ENCODE measurements around the gene ADGRG6.
"Not testable (repeated sequence)": the region's sequence is repeated elsewhere in the genome, so short reads cannot be mapped to it uniquely, and the experiment has no call there.

The ADGRG6 gene

GRCh38 chr6:142446576-142446975 is 144.8 kb downstream of the ADGRG6 start:
- H3K4me2 ChIP-seq = no peak overlapping the region
- no peak for TF ChIP-seq Cebpa-rat (IDR thresholded peaks at IDR 0.05)
- H3K9me3 ChIP-seq (replicated peaks in 1 of 11) = peaks cover 0 to 8% (median 0%) of the 10 kb centered on the region in 11 experiments; a peak in 2 of 22 replicates
- no peaks in the 10 kb centered on the region for H4K20me1 ChIP-seq
- no peaks in the 10 kb centered on the region for H3K27me3 ChIP-seq
- no peak overlapping the region for H3K9ac ChIP-seq
- no peak overlapping the region for H3K4me3 ChIP-seq
- H3K36me3 ChIP-seq = no peaks in the 10 kb centered on the region
- no peak overlapping the region for H3K27ac ChIP-seq
- H3K4me1 ChIP-seq = no peaks in the 10 kb centered on the region

- no peaks in the 10 kb centered on the region for H3K27me3 ChIP-seq
- no peaks in the 10 kb centered on the region for H3K36me3 ChIP-seq
- no peaks in the 10 kb centered on the region for H4K20me1 ChIP-seq
- no peak overlapping the region for H3K4me2 ChIP-seq
- peaks cover 0 to 8% (median 0%) of the 10 kb centered on the region in 11 experiments; a peak in 2 of 22 replicates for H3K9me3 ChIP-seq (replicated peaks in 1 of 11)
- no peak overlapping the region for H3K27ac ChIP-seq
- no peak overlapping the region for H3K9ac ChIP-seq
- no peak overlapping the region for H3K4me3 ChIP-seq
- H3K4me1 ChIP-seq = no peaks in the 10 kb centered on the region
- no peak for TF ChIP-seq Cebpa-rat (IDR thresholded peaks at IDR 0.05)
Measured at GRCh38 chr6:142448091-142448729, 146.4 kb downstream of the ADGRG6 start.

GRCh38 chr6:142450856-142451255 is 149.0 kb downstream of the ADGRG6 start:
- H3K4me3 ChIP-seq; H3K27me3 ChIP-seq; H3K4me1 ChIP-seq; H3K9me3 ChIP-seq (replicated peaks in 1 of 11); H3K36me3 ChIP-seq; H3K27ac ChIP-seq; H4K20me1 ChIP-seq; H3K4me2 ChIP-seq; H3K9ac ChIP-seq: not testable (repeated sequence)

GRCh38 chr6:142452993-142453392 is 151.2 kb downstream of the ADGRG6 start:
- Histone ChIP-seq H3K4me3 (no peak overlapping the region), H3K4me2 (no peak overlapping the region), H3K4me1 (no peaks in the 10 kb centered on the region), H3K27me3 (no peaks in the 10 kb centered on the region), H3K9ac (no peak overlapping the region), H3K9me3 (replicated peaks in 1 of 11) (peaks cover 0 to 8% (median 0%) of the 10 kb centered on the region in 11 experiments; a peak in 2 of 22 replicates), H4K20me1 (no peaks in the 10 kb centered on the region), H3K36me3 (no peaks in the 10 kb centered on the region), H3K27ac (no peak overlapping the region)
- TF ChIP-seq Cebpa-rat (IDR thresholded peaks at IDR 0.05) = no peak

GRCh38 chr6:142454196-142454595 is 152.4 kb downstream of the ADGRG6 start:
- H3K4me3 ChIP-seq; H3K4me2 ChIP-seq; H3K27me3 ChIP-seq; H3K4me1 ChIP-seq; H3K27ac ChIP-seq; H3K9me3 ChIP-seq (replicated peaks in 1 of 11); H3K36me3 ChIP-seq; H4K20me1 ChIP-seq; H3K9ac ChIP-seq: not testable (repeated sequence)

- H3K36me3 ChIP-seq; H3K9me3 ChIP-seq (replicated peaks in 1 of 11): not testable (repeated sequence)
Measured at GRCh38 chr6:142454848-142455247, 153.0 kb downstream of the ADGRG6 start.

GRCh38 chr6:142455957-142456589 is 154.3 kb downstream of the ADGRG6 start:
- Histone ChIP-seq H4K20me1 (no peaks in the 10 kb centered on the region), H3K27ac (no peak overlapping the region)

More at GRCh38 chr6:142454848-142455247, 153.0 kb downstream of the ADGRG6 start:
- not testable (repeated sequence) for H4K20me1 ChIP-seq, H3K4me3 ChIP-seq, H3K9ac ChIP-seq, H3K4me2 ChIP-seq, H3K4me1 ChIP-seq, H3K27me3 ChIP-seq, H3K27ac ChIP-seq

GRCh38 chr6:142457638-142458406 is 156.0 kb downstream of the ADGRG6 start:
- H3K4me1 ChIP-seq = no peaks in the 10 kb centered on the region
- H3K27me3 ChIP-seq = no peaks in the 10 kb centered on the region
- no peaks in the 10 kb centered on the region for H4K20me1 ChIP-seq
- H3K9me3 ChIP-seq (replicated peaks in 1 of 11) = peaks cover 14 to 20% (median 15%) of the 10 kb centered on the region in 11 experiments; a peak in 21 of 22 replicates
- H3K9ac ChIP-seq = no peak overlapping the region
- TF ChIP-seq Cebpa-rat (IDR thresholded peaks at IDR 0.05) = no peak
- no peak overlapping the region for H3K4me2 ChIP-seq
- no peaks in the 10 kb centered on the region; a peak in 1 of 22 replicates for H3K36me3 ChIP-seq
- H3K27ac ChIP-seq = no peak overlapping the region
- H3K4me3 ChIP-seq = no peak overlapping the region

More at GRCh38 chr6:142455957-142456589, 154.3 kb downstream of the ADGRG6 start:
- Histone ChIP-seq H3K4me2 (no peak overlapping the region), H3K36me3 (no peaks in the 10 kb centered on the region), H3K9me3 (replicated peaks in 1 of 11) (peaks cover 0 to 3% (median under 1%) of the 10 kb centered on the region in 11 experiments; a peak in 3 of 22 replicates), H3K9ac (no peak overlapping the region), H3K27me3 (no peaks in the 10 kb centered on the region), H3K4me3 (no peak overlapping the region), H3K4me1 (no peaks in the 10 kb centered on the region)
- TF ChIP-seq Cebpa-rat (IDR thresholded peaks at IDR 0.05) = no peak

- no peak overlapping the region for H3K9ac ChIP-seq
- no peak overlapping the region for H3K4me3 ChIP-seq
- H3K4me2 ChIP-seq = no peak overlapping the region
- H3K27me3 ChIP-seq = no peaks in the 10 kb centered on the region
- H3K36me3 ChIP-seq = no peaks in the 10 kb centered on the region; a peak in 1 of 22 replicates
- H4K20me1 ChIP-seq = no peaks in the 10 kb centered on the region
- no peaks in the 10 kb centered on the region for H3K4me1 ChIP-seq
- no peak for TF ChIP-seq Cebpa-rat (IDR thresholded peaks at IDR 0.05)
- H3K27ac ChIP-seq = no peak overlapping the region
- H3K9me3 ChIP-seq (replicated peaks in 1 of 11) = peaks cover 16 to 23% (median 18%) of the 10 kb centered on the region in 11 experiments; a peak in 21 of 22 replicates
Measured at GRCh38 chr6:142458836-142459235, 157.0 kb downstream of the ADGRG6 start.
